Stimulated activated CD8-positive, alpha-beta memory T cell treated with anti-CD3 and anti-CD28 coated beads, Interleukin-4, amount 100 ng/mL, for 4 hours (primary cell): ENCODE results near the gene STIL.
"Not testable (repeated sequence)": the region's sequence is repeated elsewhere in the genome, so short reads cannot be mapped to it uniquely, and the experiment has no call there.

ENCODE experiments used
- DNase-seq, 2 donors: peaks; one replicate each; pipeline ENCODE4 v3.0.0-alpha.2; 2020; ENCODE audit warnings: low read depth in 2 of 2, low spot score in 1 of 2

STIL gene

DNA sequence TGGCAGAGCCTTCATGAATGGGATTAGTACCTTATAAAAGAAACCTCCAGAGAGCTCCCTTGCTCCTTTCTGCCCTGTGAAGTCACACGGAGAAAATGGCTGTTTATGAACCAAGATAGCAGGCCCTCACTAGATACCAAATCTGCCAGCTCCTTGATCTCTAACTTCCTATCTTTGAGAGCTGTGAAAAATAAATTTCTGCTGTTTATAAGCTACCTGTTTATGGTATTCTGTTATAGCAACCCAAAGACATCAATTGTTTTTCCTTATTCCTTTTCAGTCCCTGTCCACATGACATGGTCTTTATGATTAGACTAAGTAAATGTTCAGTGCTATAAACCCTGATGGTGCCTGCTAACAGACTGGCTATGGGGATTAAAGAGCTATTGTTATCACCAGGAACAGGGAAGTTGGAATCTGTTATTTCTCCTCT lies 9.7 kb upstream of the STIL start:
- DNase-seq: no peak

DNA sequence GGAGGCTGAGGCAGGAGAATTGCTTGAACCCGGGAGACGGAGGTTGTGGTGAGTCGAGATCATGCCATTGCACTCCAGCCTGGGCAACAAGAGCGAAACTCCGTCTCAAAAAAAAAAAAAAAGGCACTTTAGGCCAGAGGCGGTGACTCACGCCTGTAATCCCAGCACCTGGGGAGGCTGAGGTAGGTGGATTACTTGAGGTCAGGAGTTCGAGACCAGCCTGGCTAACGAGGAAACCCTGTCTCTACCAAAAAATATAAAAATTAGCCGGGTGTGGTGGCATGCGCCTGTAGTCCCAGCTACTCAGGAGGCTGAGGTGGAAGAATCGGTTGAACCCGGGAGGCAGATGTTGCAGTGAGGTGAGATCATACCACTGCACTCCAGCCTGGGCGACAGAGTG lies 6.0 kb upstream of the STIL start:
- not testable (repeated sequence) for DNase-seq

GRCh38 chr1:47317841-47318240 lies 3.9 kb upstream of the STIL start:
- DNase-seq: no peak

DNA sequence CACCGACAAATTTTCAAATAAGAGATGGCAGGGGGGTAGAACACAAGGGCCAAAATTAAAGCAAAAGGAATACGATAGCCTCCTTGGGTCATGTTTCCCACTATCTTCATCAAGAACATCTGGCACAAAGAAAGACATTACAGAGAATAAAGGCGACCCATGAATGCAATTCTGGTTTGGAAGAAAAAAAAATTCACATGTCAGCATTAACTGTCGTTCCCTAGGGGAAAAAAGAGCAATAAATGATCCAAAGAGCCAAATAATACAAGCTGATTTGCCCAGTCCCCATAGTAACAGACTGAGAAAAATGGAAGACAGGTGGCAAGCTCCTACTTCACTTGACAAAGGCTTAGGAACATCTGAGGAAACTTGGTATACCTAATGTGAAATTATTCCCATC lies 4.5 kb downstream of the STIL start:
- DNase-seq: no peak

DNA sequence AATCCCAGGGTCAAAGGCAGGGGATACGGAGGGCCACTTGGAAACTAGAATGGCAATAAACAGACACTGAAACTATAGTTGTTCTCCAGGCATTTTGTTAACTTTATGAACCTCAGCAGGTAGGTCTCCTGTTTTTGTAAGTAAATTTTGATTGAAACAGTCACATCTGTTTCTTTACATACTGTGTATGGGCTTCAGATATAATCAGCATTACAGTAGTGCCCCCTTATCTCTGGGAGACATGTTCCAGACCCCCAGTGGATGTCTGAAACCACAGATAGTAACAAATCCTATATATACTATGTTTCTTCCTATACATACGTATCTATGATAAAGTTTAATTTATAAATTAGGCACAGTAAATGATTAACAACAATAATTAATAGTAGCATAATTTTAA lies 11.5 kb downstream of the STIL start:
- no peak for DNase-seq

GRCh38 chr1:47298025-47298699 lies 15.8 kb downstream of the STIL start:
- DNase-seq: no peak

GRCh38 chr1:47295579-47295978 lies 18.4 kb downstream of the STIL start:
- DNase-seq: no peak

GRCh38 chr1:47294863-47295262 lies 19.1 kb downstream of the STIL start:
- not testable (repeated sequence) for DNase-seq

DNA sequence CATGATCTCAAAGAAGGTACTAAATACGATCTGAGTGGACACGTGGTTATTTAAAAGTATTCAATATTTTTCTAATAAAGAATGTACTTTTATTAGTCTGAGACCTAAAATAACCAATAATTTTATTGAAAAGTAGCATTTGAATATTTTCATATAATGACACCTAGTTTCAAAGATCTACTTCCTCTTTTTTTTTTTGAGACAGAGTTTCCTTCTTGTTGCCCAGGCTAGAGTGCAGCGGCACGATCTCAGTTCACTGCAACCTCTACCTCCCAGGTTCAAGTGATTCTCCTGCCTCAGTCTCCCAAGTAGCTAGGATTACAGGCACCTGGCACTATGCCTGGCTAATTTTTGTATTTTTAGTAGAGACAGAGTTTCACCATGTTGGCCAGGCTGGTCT lies 25.8 kb downstream of the STIL start:
- not testable (repeated sequence) for DNase-seq

GRCh38 chr1:47280142-47280541 lies 33.8 kb downstream of the STIL start:
- no peak for DNase-seq

- DNase-seq: no peak
Measured at GRCh38 chr1:47276850-47277249, 37.1 kb downstream of the STIL start.

GRCh38 chr1:47275811-47276210 lies 38.1 kb downstream of the STIL start:
- DNase-seq: not testable (repeated sequence)

DNA sequence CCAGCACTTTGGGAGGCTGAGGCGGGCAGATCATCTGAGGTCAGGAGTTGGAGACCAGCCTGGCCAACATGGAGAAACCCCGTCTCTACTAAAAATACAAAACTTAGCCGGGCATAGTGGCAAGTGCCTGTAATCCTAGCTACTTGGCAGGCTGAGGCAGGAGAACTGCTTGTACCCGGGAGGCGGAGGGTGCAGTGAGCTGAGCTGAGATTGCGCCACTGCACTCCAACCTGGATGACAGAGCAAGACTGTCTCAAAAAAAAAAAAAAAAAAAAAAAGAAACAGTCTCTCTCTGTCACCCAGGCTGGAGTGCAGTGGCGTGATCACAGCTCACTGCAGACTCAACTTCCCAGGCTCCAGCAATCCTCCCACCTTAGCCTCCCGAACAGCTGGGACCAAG lies 48.4 kb downstream of the STIL start:
- not testable (repeated sequence) for DNase-seq

- no peak for DNase-seq
Measured at GRCh38 chr1:47262787-47263413, 51.0 kb downstream of the STIL start.

GRCh38 chr1:47257224-47257623 lies 56.7 kb downstream of the STIL start:
- no peak for DNase-seq

DNA sequence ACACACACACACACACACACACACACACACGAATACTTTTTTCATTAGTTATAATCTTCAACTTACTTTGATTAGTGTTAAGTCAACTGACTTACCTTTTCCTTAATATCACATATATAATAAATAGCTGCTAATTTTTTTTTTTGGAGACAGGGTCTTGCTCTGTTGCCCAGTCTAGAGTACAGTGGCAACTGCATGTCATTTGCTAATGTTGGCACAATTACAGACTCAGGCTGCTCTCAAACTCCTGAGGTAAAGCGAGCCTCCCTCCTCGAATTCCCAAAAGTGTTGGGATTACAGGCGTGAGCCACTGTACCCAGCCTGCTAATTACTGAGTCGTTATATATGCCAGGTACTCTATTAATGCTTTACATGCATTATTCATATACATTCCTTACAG lies 61.2 kb downstream of the STIL start:
- DNase-seq: no peak

DNA sequence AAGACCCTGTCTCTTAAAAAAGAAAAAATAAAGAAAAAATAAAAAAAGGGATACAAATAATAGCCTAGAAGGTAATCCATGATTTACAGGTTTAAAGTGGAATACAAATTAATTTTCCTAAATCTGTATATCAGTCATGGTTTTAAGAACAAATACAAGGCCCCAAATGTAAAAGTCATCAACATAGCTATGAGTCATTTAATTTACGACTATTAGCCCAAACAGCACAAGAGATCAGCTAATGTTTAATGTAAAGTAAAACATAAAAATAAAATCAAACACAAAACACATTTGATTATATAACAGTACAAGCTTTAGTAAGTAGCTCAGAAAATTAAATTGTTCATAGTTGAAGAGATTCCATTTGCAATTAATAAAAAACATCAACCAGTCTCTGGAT lies 61.6 kb downstream of the STIL start:
- DNase-seq: no peak

GRCh38 chr1:47249755-47250154 lies 64.2 kb downstream of the STIL start:
- DNase-seq: no peak

DNA sequence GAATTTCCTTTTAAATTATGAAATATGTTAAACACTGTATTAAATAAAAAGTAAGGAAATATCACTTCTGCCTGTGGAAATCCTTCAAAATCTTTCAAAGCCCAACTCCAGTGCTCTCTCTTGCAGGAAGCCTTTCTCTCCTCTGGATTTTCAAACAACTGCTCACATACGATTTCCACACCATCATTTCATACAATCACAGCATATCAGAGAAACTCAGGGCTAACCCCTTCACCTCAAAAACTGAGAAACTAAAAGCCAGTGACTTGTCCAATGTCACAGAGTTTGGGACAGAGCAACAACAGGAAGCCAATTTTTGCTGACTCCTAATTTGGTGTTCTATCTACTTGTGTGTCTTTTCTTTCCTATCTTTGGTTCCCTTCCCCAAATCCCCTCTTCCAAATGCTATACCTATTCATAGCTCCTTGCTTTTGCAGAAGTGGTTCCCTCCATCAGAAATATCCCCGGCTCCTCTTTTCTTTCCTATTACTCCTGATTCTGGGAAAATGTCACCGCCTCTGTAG lies 69.5 kb downstream of the STIL start:
- no peak for DNase-seq

DNA sequence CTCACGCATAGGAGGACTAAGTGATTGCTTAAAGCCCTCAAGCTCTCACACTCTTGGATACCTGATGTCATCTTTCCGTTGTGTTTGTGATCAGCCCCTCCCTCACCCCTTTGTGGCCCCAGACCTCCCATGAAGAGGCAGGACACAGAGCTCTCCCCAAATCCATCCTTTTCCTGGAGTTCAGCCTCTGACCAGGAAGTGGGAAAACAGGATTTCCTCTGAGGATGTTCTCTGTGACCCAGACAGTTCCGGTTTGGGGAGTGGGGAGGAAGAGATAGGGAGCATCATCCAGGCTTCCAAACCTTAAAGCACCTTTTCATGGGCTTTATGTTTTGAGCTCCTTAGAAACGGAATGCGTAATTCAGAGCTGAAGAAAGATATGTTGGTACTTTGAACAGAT lies 70.0 kb downstream of the STIL start:
- no peak for DNase-seq

GRCh38 chr1:47241114-47242113 lies 72.5 kb downstream of the STIL start:
- DNase-seq: no peak
